ENCODE data around the gene URB1.

DNA sequence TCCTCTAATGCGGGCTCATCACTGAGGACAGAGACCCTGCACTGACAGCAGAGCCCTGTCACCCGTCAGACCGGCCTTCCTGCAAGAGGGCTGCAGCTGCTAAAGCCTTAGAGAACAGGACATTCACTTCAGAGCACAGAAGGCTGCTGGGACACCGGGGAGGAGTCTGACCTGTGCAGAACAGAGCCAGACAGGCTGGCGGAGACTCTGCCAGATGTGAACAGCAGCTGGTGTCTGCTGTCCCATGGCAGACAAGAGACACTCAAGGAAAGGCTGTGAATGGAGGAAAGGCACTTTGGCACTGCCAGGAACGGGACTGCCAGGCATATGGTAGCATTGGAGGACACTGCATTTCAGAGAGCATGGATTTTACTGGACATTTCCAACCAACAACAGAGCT lies 72.8 kb downstream of the URB1 start:
- TF ChIP-seq, protein P1, sequence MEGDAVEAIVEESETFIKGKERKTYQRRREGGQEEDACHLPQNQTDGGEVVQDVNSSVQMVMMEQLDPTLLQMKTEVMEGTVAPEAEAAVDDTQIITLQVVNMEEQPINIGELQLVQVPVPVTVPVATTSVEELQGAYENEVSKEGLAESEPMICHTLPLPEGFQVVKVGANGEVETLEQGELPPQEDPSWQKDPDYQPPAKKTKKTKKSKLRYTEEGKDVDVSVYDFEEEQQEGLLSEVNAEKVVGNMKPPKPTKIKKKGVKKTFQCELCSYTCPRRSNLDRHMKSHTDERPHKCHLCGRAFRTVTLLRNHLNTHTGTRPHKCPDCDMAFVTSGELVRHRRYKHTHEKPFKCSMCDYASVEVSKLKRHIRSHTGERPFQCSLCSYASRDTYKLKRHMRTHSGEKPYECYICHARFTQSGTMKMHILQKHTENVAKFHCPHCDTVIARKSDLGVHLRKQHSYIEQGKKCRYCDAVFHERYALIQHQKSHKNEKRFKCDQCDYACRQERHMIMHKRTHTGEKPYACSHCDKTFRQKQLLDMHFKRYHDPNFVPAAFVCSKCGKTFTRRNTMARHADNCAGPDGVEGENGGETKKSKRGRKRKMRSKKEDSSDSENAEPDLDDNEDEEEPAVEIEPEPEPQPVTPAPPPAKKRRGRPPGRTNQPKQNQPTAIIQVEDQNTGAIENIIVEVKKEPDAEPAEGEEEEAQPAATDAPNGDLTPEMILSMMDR (IDR thresholded peaks at IDR 0.05) = no peak
- TF ChIP-seq POLR2A (IDR thresholded peaks at IDR 0.05) = no peak

Data from lower leg skin (tissue), 3 donors.